ENCODE data around the gene DYNC1I1.

Gene DYNC1I1

GRCh38 chr7:96102096-96102811 lies 329.9 kb downstream of the DYNC1I1 start:
- Histone ChIP-seq H3K4me3 (ENCODE audit: low read depth, low read length) (no peak overlapping the region), H3K27me3 (replicated peaks) (no peaks in the 10 kb centered on the region), H3K27ac (no peak overlapping the region), H3K36me3 (replicated peaks) (no peaks in the 10 kb centered on the region)
- no peak for TF ChIP-seq CTCF (IDR thresholded peaks at IDR 0.05; ENCODE audit: low read depth, low read length, missing control alignments)
- in situ Hi-C loops (cut with HindIII; ENCODE audit: low pct_ligation_motif_present, low sequenced_read_pairs), result no loop called here
- no peak for DNase-seq

GRCh38 chr7:96104984-96105383 lies 332.6 kb downstream of the DYNC1I1 start:
- Histone ChIP-seq H3K4me3 (ENCODE audit: low read depth, low read length) (no peak overlapping the region), H3K27ac (no peak overlapping the region), H3K36me3 (replicated peaks) (no peaks in the 10 kb centered on the region), H3K27me3 (replicated peaks) (no peaks in the 10 kb centered on the region)
- TF ChIP-seq CTCF (IDR thresholded peaks at IDR 0.05; ENCODE audit: low read depth, low read length, missing control alignments), result no peak
- in situ Hi-C loops (cut with HindIII; ENCODE audit: low pct_ligation_motif_present, low sequenced_read_pairs), result no loop called here
- DNase-seq, result no peak

GRCh38 chr7:96111405-96111804 lies 339.1 kb downstream of the DYNC1I1 start:
- no peak overlapping the region for H3K4me3 ChIP-seq (ENCODE audit: low read depth, low read length)
- no peak for DNase-seq
- no peak for TF ChIP-seq CTCF (IDR thresholded peaks at IDR 0.05; ENCODE audit: low read depth, low read length, missing control alignments)
- in situ Hi-C loops (cut with HindIII; ENCODE audit: low pct_ligation_motif_present, low sequenced_read_pairs), result no loop called here
- H3K27me3 ChIP-seq (replicated peaks), result no peaks in the 10 kb centered on the region
- no peaks in the 10 kb centered on the region for H3K36me3 ChIP-seq (replicated peaks)
- no peak overlapping the region for H3K27ac ChIP-seq

GRCh38 chr7:96114190-96114589 lies 341.8 kb downstream of the DYNC1I1 start:
- Histone ChIP-seq H3K27me3 (replicated peaks) (no peaks in the 10 kb centered on the region), H3K36me3 (replicated peaks) (no peaks in the 10 kb centered on the region), H3K27ac (no peak overlapping the region), H3K4me3 (ENCODE audit: low read depth, low read length) (no peak overlapping the region)
- no peak for DNase-seq
- no peak for TF ChIP-seq CTCF (IDR thresholded peaks at IDR 0.05; ENCODE audit: low read depth, low read length, missing control alignments)
- in situ Hi-C loops (cut with HindIII; ENCODE audit: low pct_ligation_motif_present, low sequenced_read_pairs), result no loop called here

- DNase-seq, result no peak
- no peaks in the 10 kb centered on the region for H3K27me3 ChIP-seq (replicated peaks)
- in situ Hi-C loops (cut with HindIII; ENCODE audit: low pct_ligation_motif_present, low sequenced_read_pairs), result no loop called here
- no peaks in the 10 kb centered on the region for H3K36me3 ChIP-seq (replicated peaks)
- H3K4me3 ChIP-seq (ENCODE audit: low read depth, low read length), result no peak overlapping the region
- TF ChIP-seq CTCF (IDR thresholded peaks at IDR 0.05; ENCODE audit: low read depth, low read length, missing control alignments), result no peak
- H3K27ac ChIP-seq, result no peak overlapping the region
Observed at GRCh38 chr7:96116173-96116572, 343.8 kb downstream of the DYNC1I1 start.

GRCh38 chr7:96118449-96119001 lies 346.2 kb downstream of the DYNC1I1 start:
- TF ChIP-seq CTCF (IDR thresholded peaks at IDR 0.05; ENCODE audit: low read depth, low read length, missing control alignments), result no peak
- Histone ChIP-seq H3K4me3 (ENCODE audit: low read depth, low read length) (no peak overlapping the region), H3K27ac (no peak overlapping the region), H3K36me3 (replicated peaks) (no peaks in the 10 kb centered on the region), H3K27me3 (replicated peaks) (no peaks in the 10 kb centered on the region)
- no peak for DNase-seq
- in situ Hi-C loops (cut with HindIII; ENCODE audit: low pct_ligation_motif_present, low sequenced_read_pairs), result no loop called here
